Ishikawa (cell line): ENCODE results near the gene DTD1.

Experiments
- CEBPB ChIP-seq: IDR thresholded peaks from 2 replicates; pipeline ENCODE4 v1.6.1; 2012
- CREB1 ChIP-seq: IDR thresholded peaks from 2 replicates; pipeline ENCODE4 v1.6.1; 2012; ENCODE audit warnings: low read depth
- EGR1 ChIP-seq: IDR thresholded peaks from 2 replicates; pipeline ENCODE4 v1.6.1; 2012
- EP300 ChIP-seq: IDR thresholded peaks from 2 replicates; pipeline ENCODE4 v1.6.1; 2012; ENCODE audit warnings: borderline replicate concordance
- FOXM1 ChIP-seq: IDR thresholded peaks from 2 replicates; pipeline ENCODE4 v1.6.1; 2012; ENCODE audit warnings: low read depth, borderline replicate concordance
- MAX ChIP-seq: IDR thresholded peaks from 2 replicates; pipeline ENCODE4 v1.6.1; 2012
- NFIC ChIP-seq: IDR thresholded peaks from 2 replicates; pipeline ENCODE4 v1.6.1; 2012
- RAD21 ChIP-seq: IDR thresholded peaks from 2 replicates; pipeline ENCODE4 v1.6.1; 2012; ENCODE audit warnings: low read depth
- REST ChIP-seq: IDR thresholded peaks from 2 replicates; pipeline ENCODE4 v1.6.1; 2012; ENCODE audit warnings: low read depth, mild to moderate bottlenecking
- TAF1 ChIP-seq: IDR thresholded peaks from 2 replicates; pipeline ENCODE4 v1.6.1; 2012; ENCODE audit warnings: low read depth, mild to moderate bottlenecking
- TCF12 ChIP-seq: IDR thresholded peaks from 2 replicates; pipeline ENCODE4 v1.6.1; 2012; ENCODE audit warnings: low read depth
- TEAD4 ChIP-seq: IDR thresholded peaks from 2 replicates; pipeline ENCODE4 v1.6.1; 2012
- USF1 ChIP-seq: IDR thresholded peaks from 2 replicates; pipeline ENCODE4 v1.6.1; 2012
- YY1 ChIP-seq: IDR thresholded peaks from 2 replicates; pipeline ENCODE4 v1.6.1; 2012; ENCODE audit warnings: low read depth
- ZBTB7A ChIP-seq: IDR thresholded peaks from 2 replicates; pipeline ENCODE4 v1.6.1; 2012; ENCODE audit warnings: low read depth

The DTD1 gene

GRCh38 chr20:18802012-18802634 lies 214.3 kb downstream of the DTD1 start:
- TF ChIP-seq FOXM1 (no peak), TAF1 (no peak), EP300 (no peak), MAX (no peak), CREB1 (no peak), ZBTB7A (no peak), RAD21 (no peak), TEAD4 (no peak)

- TF ChIP-seq YY1 (no peak), EGR1 (no peak), RAD21 (no peak), ZBTB7A (no peak), FOXM1 (no peak), TEAD4 (no peak)
These were observed 218.0 kb downstream of the DTD1 start for GRCh38 chr20:18805881-18806280.

- no peak for TF ChIP-seq ZBTB7A
- TF ChIP-seq TEAD4: no peak
- TF ChIP-seq FOXM1: no peak
- no peak for TF ChIP-seq TCF12
- no peak for TF ChIP-seq REST
- no peak for TF ChIP-seq TAF1
- no peak for TF ChIP-seq NFIC
- TF ChIP-seq USF1: no peak
- no peak for TF ChIP-seq CEBPB
- TF ChIP-seq EGR1: no peak
- no peak for TF ChIP-seq MAX
These were observed 220.9 kb downstream of the DTD1 start for GRCh38 chr20:18808712-18809111.

GRCh38 chr20:18811186-18811585 lies 223.3 kb downstream of the DTD1 start:
- no peak for TF ChIP-seq NFIC
- TF ChIP-seq CREB1: no peak
- no peak for TF ChIP-seq FOXM1
- TF ChIP-seq EGR1: no peak
- no peak for TF ChIP-seq REST
- no peak for TF ChIP-seq MAX
- TF ChIP-seq YY1: no peak
- no peak for TF ChIP-seq CEBPB
- no peak for TF ChIP-seq USF1
- no peak for TF ChIP-seq TAF1
- TF ChIP-seq TEAD4: no peak
- TF ChIP-seq TCF12: no peak

- TF ChIP-seq EP300 (no peak), NFIC (no peak), TCF12 (no peak), ZBTB7A (no peak), EGR1 (no peak), TAF1 (no peak), USF1 (no peak), REST (no peak), CEBPB (no peak), RAD21 (no peak), FOXM1 (no peak), MAX (no peak), TEAD4 (no peak), CREB1 (no peak), YY1 (no peak)
These were observed 224.1 kb downstream of the DTD1 start for GRCh38 chr20:18811904-18812303.
